NOMO-1 treated with dmso at 0.1 percent for 144 hours (cell line): Measurements from ENCODE around the gene ASPSCR1.

Experiments
- DNase-seq: peaks from one replicate; lab custom pipeline; 2025; ENCODE audit not compliant: unreplicated experiment; lab: John Stamatoyannopoulos, UW

Gene ASPSCR1

DNA sequence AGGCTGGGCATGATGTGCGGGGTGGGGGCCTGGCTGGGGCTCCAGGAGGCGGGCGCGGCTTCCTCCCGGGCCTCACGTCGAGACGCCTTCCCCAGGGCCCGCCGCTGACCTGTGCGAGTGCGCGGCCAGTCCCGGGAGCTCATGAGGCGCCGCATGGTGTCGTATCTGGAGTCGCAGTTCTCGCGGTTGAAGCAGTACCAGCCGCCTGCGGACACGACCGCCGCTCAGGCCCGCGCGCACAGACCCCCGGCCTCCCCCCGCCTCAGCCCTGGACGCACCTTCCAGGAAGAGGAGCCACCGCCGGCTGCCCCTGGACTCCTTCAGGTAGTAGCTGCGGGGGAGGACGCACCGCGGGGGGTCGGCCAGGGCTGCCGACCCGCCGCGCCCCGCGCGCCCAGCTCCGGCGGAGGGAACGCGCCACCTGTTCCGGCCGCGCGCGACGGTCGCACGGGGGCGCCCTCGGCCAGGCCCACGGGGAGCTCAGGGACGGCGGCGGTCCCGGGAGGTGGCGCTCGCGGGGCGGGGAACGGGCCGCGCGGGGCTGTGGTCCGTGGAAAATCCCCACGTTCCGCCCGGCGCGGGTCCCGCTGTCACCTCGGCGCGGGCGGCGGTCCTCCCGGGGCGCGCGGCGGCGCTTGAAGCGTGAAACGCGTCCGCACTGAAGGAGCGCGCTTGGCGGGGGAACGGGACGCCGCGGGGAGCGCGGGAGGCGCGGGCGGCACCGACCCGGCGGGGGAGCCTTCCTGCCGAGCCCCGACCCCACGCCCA is 17.9 kb upstream of the ASPSCR1 start:
- DNase-seq = peak; percentile 51

DNA sequence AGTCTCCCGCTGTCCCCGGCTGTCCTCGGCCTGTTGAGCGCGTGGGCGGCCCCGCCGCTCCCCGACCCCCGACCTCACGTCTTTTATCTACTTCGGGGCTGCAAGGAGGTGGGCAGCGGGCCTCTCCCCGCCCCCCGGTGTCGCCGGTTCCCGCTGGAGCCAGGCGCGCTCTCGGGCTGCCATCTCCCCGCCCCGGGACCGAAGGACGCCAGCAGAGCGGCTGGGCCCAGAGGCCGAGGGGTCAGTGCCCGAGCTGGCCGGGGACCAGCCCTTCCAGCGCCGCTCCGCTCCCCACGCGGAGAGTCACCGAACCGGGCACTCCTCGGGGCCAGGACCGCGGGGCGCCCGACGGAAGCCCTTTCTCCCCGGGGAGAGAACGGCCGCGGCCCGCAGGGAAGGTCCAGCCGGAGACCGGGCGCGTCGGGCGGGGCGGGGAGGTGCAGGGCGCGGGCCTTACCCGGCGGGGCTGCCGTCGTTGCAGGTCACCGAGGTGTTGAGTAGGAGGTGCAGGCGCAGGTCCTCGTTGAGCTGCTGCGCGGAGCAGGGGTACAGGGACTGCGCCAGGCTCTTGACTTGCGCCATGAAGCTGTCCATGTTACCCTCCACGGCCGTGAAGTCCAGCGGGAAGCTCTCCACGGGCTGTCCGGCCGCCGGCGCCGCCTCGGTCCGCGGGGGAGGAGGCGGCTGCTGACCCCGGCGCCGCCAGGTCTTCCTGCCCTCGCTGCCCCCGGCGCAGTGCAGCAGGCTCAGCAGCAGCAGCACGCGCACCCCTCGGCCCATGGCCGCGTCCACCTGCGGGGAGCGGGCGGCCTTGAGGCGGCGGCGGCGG is 17.1 kb upstream of the ASPSCR1 start:
- no peak for DNase-seq

- no peak for DNase-seq
These were observed 16.3 kb upstream of the ASPSCR1 start, which contains the start of gene NOTUM for GRCh38 chr17:81961087-81961511. Gene NOTUM, minus strand, starts transcription at chr17:81961187. Its CDS starts 278 bp downstream, at chr17:81960909.

- no peak for DNase-seq
These were observed 15.6 kb upstream of the ASPSCR1 start for GRCh38 chr17:81961521-81962498.

DNA sequence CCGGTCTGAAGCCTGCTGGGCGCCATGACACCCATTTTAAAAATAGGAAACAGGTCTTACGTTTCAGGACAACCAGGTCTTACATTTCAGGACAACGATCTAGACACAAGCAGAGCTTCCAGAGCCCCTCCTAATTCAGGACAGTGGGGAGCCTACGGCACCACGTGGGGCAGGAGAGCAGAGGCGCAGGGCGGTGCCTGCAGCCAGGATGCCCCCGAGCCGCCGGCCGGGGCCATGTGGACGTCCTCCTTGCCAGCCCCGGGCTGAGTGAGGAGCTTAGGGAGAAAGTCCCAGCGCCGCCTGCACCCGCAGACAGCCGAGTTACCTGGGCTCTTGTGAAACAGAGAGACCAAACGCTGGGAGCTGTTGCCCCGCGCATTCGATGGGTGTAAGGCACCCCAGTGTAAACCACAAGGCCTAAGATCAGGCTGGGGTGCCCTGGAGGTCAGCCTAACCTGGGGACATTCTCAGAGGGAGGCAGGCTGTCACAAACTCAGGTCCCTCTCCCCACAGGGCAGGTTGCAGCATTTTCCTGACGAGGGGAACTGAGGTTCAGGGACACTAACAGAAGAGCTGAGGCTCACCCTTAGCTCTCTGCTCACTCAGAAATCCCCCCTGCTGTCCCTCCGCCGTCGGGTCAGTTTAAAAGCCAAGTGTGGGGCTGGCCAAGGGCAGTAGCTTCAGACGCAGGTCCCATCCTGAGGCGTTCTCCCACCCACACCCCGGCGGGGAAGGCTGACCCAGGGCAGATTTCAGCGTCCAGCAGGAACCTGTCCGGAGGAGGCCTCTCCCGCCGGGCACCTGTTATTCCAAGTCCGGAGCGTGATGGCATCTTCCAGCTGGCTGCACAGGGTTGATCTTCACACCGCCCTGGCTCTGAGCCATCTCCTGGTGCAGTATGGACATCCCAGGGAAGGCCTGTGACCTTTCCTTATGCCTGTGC is 14.7 kb upstream of the ASPSCR1 start:
- DNase-seq = no peak

GRCh38 chr17:81964081-81964849 is 13.2 kb upstream of the ASPSCR1 start:
- DNase-seq = no peak

GRCh38 chr17:81966343-81967243 is 10.8 kb upstream of the ASPSCR1 start:
- DNase-seq = peak; percentile 75

- no peak for DNase-seq
These were observed 10.2 kb upstream of the ASPSCR1 start for GRCh38 chr17:81967244-81967532.

DNA sequence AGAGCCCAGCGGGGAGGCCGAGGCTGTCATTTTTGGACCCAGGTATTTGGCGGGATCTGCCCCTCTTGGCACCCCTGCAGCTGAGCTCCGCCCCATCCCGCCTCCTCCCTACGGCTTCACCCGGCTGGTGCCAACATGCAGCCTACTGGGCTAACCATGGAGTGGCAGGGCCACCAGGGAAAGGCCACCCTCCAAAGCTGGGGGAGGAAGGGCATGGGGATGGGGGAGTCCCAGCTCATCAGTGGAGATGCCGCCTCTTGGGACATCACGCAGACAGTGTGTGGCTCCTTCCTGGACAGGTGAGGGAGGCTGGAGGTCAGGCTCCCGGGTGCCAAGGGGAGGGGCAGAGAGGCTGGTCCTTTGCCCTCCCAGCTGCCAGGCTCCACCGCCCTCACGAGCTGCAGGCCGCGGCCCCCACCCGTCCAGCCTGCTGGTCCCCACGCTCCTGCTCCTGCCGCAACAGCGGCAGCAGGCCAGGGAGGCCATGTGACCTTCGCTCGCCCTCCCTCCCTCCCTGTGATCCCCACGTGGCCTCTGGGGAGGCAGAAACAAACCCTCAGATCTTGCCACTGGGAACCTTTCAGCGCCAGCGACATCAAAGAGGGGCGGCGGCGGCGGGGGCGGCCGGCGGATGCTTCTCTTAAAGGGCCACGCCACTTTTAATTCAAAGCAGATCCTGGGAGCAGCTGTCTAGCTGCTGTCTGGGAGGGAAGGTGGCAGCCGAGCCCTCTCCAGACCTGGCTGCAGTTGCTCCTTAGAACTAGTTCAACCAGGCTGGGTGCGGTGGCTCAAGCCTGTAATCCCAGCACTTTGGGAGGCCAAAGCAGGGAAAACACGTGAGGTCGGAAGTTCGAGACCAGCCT is 9.7 kb upstream of the ASPSCR1 start:
- peak; percentile 83 for DNase-seq

GRCh38 chr17:81968396-81968745 is 9.1 kb upstream of the ASPSCR1 start:
- no peak for DNase-seq

DNA sequence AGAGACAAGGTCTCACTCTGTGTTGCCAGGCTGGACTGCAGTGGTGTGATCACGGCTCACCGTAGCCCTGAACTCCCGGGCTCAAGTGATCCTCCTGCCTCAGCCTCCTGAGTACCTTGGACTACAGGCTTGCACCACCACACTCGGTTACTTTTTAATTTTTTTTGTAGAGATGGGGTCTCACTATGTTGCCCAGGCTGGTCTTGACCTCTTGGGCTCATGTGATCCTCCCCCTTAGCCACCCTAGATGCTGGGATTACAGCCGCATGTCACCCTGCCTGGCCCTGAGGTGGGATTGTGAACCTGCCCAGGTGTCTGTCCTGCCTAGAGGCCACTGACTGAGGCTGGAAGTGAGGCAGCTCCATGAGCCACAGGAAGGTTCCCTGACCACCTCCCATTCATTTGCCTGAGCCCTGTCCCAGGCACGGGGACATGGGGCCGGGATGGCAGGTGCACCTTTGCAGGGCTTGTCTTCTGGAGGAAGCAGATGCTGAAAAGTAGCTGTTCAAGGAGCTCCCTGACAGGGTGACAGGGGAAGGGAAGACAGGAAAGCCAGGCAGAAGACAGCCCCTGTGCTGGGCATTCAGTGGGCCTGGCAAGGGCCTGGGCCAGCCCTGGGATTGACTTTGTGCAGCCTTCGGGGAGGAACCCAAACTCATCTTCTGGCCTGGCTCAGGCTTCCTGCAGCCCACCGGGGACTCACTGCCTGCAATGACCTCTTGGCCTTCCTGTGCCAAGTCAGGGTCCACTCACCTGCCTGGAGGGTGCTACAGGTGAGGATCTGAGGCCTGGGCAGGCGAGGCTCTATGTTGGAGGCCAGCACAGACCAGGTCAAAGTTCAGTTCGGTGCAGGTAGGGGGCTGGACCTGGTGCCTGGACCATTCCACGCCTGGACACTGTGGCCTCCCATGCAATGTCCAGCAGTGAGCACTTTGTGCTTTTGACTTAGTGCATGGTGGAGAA is 8.3 kb upstream of the ASPSCR1 start:
- no peak for DNase-seq

DNA sequence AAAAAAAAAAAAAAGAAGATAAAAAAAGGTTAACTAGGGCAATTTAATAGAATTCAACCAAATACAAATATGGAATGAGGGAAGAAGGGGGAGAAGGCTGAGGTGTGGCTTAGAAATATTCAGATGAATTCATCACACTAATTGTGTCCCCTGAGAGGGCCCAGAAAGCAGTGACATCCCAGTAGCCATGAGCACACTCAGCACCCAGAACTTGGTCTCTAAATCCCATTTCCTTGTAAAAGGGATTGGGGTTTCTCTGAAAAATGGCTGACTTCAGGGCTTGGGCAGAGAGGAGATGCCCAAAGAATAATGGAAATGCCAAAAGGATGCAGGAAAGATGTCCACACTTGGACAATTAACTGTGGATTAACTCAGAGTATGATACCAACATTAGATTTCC is 4.0 kb upstream of the ASPSCR1 start:
- DNase-seq = no peak

- DNase-seq = no peak
These were observed 858 bp upstream of the ASPSCR1 start for GRCh38 chr17:81976332-81977210.

GRCh38 chr17:81978524-81979298 is 1.3 kb downstream of the ASPSCR1 start:
- DNase-seq = no peak

GRCh38 chr17:81980122-81980521 is 2.7 kb downstream of the ASPSCR1 start:
- DNase-seq = no peak
